ENCODE results near the gene RNF17.
A peak's percentile ranks its signal among the peaks of the same experiment; 100 is the strongest.
"Not testable (repeated sequence)": the region's sequence is repeated elsewhere in the genome, so short reads cannot be mapped to it uniquely, and the experiment has no call there.

The RNF17 gene, protein sequence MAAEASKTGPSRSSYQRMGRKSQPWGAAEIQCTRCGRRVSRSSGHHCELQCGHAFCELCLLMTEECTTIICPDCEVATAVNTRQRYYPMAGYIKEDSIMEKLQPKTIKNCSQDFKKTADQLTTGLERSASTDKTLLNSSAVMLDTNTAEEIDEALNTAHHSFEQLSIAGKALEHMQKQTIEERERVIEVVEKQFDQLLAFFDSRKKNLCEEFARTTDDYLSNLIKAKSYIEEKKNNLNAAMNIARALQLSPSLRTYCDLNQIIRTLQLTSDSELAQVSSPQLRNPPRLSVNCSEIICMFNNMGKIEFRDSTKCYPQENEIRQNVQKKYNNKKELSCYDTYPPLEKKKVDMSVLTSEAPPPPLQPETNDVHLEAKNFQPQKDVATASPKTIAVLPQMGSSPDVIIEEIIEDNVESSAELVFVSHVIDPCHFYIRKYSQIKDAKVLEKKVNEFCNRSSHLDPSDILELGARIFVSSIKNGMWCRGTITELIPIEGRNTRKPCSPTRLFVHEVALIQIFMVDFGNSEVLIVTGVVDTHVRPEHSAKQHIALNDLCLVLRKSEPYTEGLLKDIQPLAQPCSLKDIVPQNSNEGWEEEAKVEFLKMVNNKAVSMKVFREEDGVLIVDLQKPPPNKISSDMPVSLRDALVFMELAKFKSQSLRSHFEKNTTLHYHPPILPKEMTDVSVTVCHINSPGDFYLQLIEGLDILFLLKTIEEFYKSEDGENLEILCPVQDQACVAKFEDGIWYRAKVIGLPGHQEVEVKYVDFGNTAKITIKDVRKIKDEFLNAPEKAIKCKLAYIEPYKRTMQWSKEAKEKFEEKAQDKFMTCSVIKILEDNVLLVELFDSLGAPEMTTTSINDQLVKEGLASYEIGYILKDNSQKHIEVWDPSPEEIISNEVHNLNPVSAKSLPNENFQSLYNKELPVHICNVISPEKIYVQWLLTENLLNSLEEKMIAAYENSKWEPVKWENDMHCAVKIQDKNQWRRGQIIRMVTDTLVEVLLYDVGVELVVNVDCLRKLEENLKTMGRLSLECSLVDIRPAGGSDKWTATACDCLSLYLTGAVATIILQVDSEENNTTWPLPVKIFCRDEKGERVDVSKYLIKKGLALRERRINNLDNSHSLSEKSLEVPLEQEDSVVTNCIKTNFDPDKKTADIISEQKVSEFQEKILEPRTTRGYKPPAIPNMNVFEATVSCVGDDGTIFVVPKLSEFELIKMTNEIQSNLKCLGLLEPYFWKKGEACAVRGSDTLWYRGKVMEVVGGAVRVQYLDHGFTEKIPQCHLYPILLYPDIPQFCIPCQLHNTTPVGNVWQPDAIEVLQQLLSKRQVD (N-terminal part only)

DNA sequence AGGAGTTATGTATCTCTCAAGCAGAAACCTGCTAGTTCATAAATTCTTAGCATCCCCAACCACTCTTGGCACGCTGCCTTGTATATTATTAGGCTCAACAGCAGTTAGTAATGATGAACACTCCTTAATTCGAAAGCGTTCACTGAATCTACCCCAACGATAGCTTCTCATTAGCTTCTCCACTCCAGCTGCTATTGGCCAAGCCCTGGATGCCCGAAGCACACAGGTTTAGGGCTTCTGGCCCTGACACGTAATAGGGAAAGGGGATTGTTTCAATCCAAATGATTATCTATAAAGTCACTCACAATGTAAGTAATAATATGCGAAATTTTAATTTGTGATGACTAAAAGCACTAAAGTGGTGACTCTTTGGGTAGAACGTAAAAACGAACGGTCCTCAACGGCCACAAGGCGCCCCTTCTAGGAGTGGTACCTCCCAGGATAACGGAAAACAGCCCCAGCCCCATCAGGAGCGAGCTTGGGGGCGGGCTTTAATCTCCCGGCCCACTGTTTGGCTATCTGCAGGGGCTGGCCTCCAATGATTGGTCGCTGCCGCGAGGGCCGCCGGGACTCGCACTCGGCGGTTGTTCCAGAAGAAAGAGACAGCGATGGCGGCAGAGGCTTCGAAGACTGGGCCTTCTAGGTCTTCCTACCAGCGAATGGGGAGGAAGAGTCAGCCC, at the start of gene RNF17:
TSS of gene RNF17 (plus strand) at position 574 of the 680 bp plus-strand sequence. CDS start at position 609, 35 bp downstream.
- no peak for DNase-seq (ENCODE audit: low read depth)

GRCh38 chr13:24716011-24716410, 48.0 kb upstream of the RNF17 start:
- no peak for DNase-seq (ENCODE audit: low read depth)

- no peak for DNase-seq (ENCODE audit: low read depth)
Measured at GRCh38 chr13:24716446-24716845, 47.5 kb upstream of the RNF17 start.

GRCh38 chr13:24717217-24717616, 46.8 kb upstream of the RNF17 start:
- DNase-seq (ENCODE audit: low read depth): no peak

GRCh38 chr13:24718192-24718965, 45.6 kb upstream of the RNF17 start:
- DNase-seq (ENCODE audit: low read depth): no peak

GRCh38 chr13:24719139-24719538, 44.8 kb upstream of the RNF17 start:
- DNase-seq (ENCODE audit: low read depth): no peak

DNA sequence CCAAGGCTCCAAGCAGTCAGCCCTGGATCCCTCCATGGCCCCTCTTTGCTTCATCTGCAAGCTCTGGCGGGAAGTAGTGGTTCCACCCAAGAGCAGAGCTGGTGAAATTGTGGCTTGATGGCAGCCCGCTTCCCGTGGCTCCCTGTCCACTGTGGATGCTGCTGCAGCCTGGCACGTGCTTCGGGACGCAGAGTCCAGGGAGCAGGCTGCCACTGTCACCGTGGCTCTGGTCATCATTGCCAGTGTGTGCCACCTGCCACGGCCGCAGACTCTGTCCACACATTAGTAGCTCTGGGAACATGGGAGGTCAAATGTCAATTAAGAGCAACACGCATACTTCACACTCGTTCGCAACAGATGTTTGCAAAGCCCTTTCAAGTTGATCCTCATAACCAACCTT, 40.8 kb upstream of the RNF17 start:
- DNase-seq (ENCODE audit: low read depth): no peak

- no peak for DNase-seq (ENCODE audit: low read depth)
Measured at GRCh38 chr13:24724714-24725113, 39.3 kb upstream of the RNF17 start.

- no peak for DNase-seq (ENCODE audit: low read depth)
Measured at GRCh38 chr13:24725379-24725778, 38.6 kb upstream of the RNF17 start.

DNA sequence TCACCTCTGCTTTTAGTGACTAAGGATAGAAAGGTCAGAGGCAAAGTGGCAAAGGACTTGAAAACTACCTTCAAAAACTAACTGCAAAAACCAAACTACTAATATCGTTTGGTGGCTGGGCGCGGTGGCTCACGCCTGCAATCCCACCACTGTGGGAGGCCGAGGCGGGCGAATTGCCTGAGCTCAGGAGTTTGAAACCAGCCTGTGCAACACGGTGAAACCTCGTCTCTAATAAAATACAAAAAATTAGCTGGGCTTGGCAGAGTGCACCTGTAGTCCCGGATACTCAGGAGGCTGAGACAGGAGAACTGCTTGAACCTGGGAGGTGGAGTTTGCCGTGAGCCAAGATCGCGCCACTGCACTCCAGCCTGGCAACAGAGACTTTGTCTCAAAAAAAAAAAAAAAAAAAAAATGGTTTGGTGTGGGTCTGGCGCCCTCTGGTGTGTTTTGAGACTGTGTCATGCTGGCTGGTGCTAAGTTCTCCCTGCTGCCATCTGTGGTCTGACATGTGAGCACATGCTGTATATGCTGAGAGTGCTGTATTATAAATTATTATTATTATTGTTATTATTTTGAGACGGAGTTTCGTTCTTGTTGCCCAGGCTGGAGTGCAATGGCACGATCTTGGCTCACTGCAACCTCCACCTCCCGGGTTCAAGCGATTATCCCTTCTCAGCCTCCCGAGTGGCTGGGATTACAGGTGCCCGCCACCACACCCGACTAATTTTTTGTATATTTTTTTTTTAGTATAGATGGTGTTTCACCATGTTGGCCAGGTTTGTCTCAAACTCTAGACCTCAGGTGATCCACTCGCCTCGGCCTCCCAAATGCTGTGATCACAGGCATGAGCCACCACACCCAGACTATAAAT, 36.0 kb upstream of the RNF17 start:
- DNase-seq (ENCODE audit: low read depth): peak; percentile 27

- DNase-seq (ENCODE audit: low read depth): not testable (repeated sequence)
Measured at GRCh38 chr13:24730873-24731567, 32.9 kb upstream of the RNF17 start.

DNA sequence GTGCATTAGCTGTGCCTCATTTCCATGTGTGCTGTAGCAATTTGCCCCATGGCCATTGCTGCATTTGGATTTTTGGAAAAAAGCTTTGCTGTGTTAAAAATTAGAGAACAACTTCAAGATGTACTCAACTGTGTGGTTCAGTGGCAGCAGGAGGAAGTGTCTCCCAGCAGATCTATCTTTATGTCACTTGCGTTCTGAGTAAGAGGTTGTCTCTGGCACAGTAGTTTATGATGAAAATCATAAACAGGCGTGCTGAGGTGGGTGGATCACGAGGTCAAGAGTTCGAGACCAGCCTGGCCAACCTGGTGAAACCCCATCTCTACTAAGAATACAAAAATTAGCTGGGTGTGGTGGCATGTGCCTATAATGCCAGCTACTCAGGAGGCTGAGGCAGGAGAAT, 29.0 kb upstream of the RNF17 start:
- DNase-seq (ENCODE audit: low read depth): no peak

- no peak for DNase-seq (ENCODE audit: low read depth)
Measured at GRCh38 chr13:24737042-24737441, 26.9 kb upstream of the RNF17 start.

GRCh38 chr13:24738366-24738847, 25.6 kb upstream of the RNF17 start:
- DNase-seq (ENCODE audit: low read depth): no peak

DNA sequence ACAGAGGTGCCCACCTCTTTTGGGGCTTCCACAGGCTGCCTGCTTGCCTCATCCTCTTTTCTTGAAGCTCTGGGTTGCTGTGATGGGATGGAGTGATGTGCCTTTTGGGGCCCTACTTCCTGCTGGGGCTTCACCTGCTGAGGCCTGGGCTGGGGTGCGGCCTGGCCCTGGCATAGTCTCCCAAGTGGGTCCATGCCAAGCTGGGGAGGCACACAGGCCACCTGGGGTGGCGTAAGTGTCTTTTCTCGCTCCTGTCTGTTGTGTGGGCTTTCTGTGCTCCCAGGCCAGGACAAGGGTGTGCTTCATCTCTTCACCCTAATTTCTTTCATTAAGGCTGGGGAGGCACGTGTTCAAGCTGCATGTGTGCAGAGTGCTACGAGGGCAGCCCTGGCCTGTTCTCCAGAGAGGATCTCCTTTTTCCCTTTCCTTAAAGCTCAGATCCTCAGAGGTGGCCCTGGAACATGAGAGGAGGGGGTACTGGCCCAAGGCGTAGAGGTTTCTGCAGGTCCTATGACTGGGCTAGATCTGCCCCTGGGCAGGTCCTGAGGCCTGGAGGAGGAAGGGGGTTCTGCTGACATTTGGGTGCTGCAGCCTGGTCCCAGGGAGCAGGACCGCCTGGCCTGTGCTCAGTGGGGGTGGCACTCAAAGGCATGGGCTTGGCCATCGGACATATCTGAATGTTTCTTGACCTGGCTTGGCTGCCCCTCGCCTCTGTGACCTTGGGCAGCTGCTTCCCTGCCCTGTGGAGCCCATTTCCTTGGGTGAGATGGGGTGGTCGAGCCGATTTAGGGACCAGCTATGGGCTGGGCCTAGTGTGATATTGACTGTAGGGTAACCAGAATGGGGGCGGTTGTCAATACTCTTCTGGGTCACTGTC, 23.7 kb upstream of the RNF17 start:
- DNase-seq (ENCODE audit: low read depth): no peak

GRCh38 chr13:24741016-24741662, 22.8 kb upstream of the RNF17 start:
- DNase-seq (ENCODE audit: low read depth): no peak

DNA sequence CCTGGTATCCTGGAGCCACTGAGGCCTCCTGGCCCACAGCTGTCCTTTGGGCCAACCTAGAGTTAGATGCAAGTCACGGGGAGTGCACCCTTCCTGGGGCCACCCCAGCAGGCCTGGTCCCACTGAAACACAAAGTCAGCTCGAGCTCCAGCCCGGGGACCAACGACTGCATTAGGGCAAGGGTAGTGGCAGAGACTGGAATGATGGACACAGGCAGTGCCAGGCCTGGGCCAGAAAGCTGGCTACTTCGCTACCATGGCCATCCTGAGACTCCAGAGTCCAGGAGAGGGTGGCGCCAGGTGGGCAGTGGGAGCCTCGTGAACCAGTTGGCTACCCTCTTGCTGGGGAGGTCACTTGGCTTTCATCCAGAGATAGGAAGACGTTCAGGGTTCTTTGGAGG, 22.2 kb upstream of the RNF17 start:
- DNase-seq (ENCODE audit: low read depth): no peak

Measured in stimulated activated CD8-positive, alpha-beta memory T cell treated with anti-CD3 and anti-CD28 coated beads, Interleukin-12 subunit alpha, Interleukin-12 subunit beta, amount 100 ng/mL, for 4 hours (primary cell).